H1 (cell line): ENCODE measurements around the gene GRM4. TPM values are rescaled to one million over a fixed set of nuclear protein-coding genes. Genes with fewer than 3 reads are reported as not detected.

Experiments
- JUND ChIP-seq: IDR thresholded peaks from 2 replicates; pipeline ENCODE4 v1.6.1; 2011; ENCODE audit warnings: mild to moderate bottlenecking, improper control_type of control experiment, low read length
- polyA plus RNA-seq, 7 experiments: library from polyadenylated mRNA; depleted of rRNA in 3 of 7; stranded (reverse) in 5 of 7; unstranded in 2 of 7; fragments of >200 nt in 5 of 7; fragments of 200-250 nt in 2 of 7; gene quantifications; 1 replicate in 5 of 7; 2 replicates in 1 of 7; 4 replicates in 1 of 7; pipeline versions ENCODE4 v1.2.1 to v1.2.3, GENCODE V29; 2011 to 2013; ENCODE audit warnings: missing spikeins in 2 of 7, mixed read lengths in 2 of 7
- total RNA-seq: library from RNA; stranded (reverse); fragmentation: NEBNext Ultra II Directional; extraction: Animal tissue kit (Norgen Biotek cat#: 25700); gene quantifications from 2 replicates; pipeline ENCODE4 v1.2.1, GENCODE V29; 2021
- TF ChIP-seq, protein P1 (sequence below): fragments of 300-600 bp; sonication (generic); IDR thresholded peaks from 2 replicates; pipeline ENCODE4 v1.7.1; 2012; ENCODE audit warnings: low read length, moderate library complexity, mild to moderate bottlenecking, inconsistent platforms; ENCODE audit not compliant: insufficient replicate concordance

GRM4 gene
- total and polyA plus RNA-seq, 2 of the 8 experiments (the other 6 are each of a cell fraction or from before 2014, with no cell fraction given): 19.6 to 21.5 TPM

DNA sequence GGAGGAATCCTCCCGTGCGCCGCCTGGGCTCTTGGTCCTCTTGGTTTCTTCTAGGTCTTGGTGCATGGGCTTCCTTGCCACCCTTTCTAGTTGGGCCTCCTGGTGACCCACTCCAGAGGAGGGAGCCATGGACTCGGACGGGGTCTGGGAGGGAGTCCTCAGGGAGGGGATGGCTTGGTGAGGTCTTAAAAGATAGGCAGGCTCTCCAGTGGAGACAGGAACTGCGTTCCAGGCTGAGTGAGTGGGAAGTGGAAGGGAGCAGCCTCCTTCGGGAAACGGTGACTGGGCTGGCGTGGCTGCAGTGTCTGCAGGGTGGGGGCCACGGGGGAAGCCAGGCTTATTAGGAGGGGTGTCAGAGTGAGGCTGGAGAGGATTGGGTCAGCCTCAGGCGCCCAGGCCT is 152.8 kb downstream of the GRM4 start (continued):
- TF ChIP-seq, protein P1, sequence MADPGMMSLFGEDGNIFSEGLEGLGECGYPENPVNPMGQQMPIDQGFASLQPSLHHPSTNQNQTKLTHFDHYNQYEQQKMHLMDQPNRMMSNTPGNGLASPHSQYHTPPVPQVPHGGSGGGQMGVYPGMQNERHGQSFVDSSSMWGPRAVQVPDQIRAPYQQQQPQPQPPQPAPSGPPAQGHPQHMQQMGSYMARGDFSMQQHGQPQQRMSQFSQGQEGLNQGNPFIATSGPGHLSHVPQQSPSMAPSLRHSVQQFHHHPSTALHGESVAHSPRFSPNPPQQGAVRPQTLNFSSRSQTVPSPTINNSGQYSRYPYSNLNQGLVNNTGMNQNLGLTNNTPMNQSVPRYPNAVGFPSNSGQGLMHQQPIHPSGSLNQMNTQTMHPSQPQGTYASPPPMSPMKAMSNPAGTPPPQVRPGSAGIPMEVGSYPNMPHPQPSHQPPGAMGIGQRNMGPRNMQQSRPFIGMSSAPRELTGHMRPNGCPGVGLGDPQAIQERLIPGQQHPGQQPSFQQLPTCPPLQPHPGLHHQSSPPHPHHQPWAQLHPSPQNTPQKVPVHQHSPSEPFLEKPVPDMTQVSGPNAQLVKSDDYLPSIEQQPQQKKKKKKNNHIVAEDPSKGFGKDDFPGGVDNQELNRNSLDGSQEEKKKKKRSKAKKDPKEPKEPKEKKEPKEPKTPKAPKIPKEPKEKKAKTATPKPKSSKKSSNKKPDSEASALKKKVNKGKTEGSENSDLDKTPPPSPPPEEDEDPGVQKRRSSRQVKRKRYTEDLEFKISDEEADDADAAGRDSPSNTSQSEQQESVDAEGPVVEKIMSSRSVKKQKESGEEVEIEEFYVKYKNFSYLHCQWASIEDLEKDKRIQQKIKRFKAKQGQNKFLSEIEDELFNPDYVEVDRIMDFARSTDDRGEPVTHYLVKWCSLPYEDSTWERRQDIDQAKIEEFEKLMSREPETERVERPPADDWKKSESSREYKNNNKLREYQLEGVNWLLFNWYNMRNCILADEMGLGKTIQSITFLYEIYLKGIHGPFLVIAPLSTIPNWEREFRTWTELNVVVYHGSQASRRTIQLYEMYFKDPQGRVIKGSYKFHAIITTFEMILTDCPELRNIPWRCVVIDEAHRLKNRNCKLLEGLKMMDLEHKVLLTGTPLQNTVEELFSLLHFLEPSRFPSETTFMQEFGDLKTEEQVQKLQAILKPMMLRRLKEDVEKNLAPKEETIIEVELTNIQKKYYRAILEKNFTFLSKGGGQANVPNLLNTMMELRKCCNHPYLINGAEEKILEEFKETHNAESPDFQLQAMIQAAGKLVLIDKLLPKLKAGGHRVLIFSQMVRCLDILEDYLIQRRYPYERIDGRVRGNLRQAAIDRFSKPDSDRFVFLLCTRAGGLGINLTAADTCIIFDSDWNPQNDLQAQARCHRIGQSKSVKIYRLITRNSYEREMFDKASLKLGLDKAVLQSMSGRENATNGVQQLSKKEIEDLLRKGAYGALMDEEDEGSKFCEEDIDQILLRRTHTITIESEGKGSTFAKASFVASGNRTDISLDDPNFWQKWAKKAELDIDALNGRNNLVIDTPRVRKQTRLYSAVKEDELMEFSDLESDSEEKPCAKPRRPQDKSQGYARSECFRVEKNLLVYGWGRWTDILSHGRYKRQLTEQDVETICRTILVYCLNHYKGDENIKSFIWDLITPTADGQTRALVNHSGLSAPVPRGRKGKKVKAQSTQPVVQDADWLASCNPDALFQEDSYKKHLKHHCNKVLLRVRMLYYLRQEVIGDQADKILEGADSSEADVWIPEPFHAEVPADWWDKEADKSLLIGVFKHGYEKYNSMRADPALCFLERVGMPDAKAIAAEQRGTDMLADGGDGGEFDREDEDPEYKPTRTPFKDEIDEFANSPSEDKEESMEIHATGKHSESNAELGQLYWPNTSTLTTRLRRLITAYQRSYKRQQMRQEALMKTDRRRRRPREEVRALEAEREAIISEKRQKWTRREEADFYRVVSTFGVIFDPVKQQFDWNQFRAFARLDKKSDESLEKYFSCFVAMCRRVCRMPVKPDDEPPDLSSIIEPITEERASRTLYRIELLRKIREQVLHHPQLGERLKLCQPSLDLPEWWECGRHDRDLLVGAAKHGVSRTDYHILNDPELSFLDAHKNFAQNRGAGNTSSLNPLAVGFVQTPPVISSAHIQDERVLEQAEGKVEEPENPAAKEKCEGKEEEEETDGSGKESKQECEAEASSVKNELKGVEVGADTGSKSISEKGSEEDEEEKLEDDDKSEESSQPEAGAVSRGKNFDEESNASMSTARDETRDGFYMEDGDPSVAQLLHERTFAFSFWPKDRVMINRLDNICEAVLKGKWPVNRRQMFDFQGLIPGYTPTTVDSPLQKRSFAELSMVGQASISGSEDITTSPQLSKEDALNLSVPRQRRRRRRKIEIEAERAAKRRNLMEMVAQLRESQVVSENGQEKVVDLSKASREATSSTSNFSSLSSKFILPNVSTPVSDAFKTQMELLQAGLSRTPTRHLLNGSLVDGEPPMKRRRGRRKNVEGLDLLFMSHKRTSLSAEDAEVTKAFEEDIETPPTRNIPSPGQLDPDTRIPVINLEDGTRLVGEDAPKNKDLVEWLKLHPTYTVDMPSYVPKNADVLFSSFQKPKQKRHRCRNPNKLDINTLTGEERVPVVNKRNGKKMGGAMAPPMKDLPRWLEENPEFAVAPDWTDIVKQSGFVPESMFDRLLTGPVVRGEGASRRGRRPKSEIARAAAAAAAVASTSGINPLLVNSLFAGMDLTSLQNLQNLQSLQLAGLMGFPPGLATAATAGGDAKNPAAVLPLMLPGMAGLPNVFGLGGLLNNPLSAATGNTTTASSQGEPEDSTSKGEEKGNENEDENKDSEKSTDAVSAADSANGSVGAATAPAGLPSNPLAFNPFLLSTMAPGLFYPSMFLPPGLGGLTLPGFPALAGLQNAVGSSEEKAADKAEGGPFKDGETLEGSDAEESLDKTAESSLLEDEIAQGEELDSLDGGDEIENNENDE: no peak
- no peak for TF ChIP-seq JUND
